Endodermal cell (in vitro differentiated cells): ENCODE data around the gene LRRC18. TPM values are rescaled to one million over a fixed set of nuclear protein-coding genes. Genes with fewer than 3 reads are reported as not detected.
A peak's percentile ranks its signal among the peaks of the same experiment; 100 is the strongest.

Experiments
- DNase-seq: peaks from one replicate; pipeline ENCODE4 v3.0.0-alpha.2; 2017
- H3K27ac ChIP-seq: 2 replicates; pipeline ENCODE4 v1.5.1; 2013; ENCODE audit warnings: mild to moderate bottlenecking, low read depth, low read length, moderate library complexity
- H3K27me3 ChIP-seq: 2 replicates; pipeline ENCODE4 v1.6.1; 2013; ENCODE audit warnings: mild to moderate bottlenecking, low read length, moderate library complexity; ENCODE audit not compliant: insufficient read depth, control insufficient read depth, poor library complexity, severe bottlenecking
- H3K36me3 ChIP-seq: 2 replicates; pipeline ENCODE4 v1.7.0; 2013; ENCODE audit warnings: mild to moderate bottlenecking, low read length, moderate library complexity; ENCODE audit not compliant: control insufficient read depth, insufficient read depth
- H3K4me1 ChIP-seq: one replicate; pipeline ENCODE4 v1.7.0; 2013; ENCODE audit warnings: low read length; ENCODE audit not compliant: control insufficient read depth, insufficient read depth
- H3K4me3 ChIP-seq: 2 replicates; pipeline ENCODE4 v1.5.1; 2013; ENCODE audit warnings: mild to moderate bottlenecking, low read length, moderate library complexity
- H3K9ac ChIP-seq: 2 replicates; pipeline ENCODE4 v1.6.1; 2013; ENCODE audit warnings: mild to moderate bottlenecking, low read length, moderate library complexity; ENCODE audit not compliant: poor library complexity, severe bottlenecking; ENCODE audit errors: extremely low read depth
- H3K9me3 ChIP-seq: 2 replicates; pipeline ENCODE4 v1.6.1; 2013; ENCODE audit warnings: mild to moderate bottlenecking, low read length, moderate library complexity; ENCODE audit not compliant: control insufficient read depth
- H3K27ac Mint-ChIP-seq: 2 replicates; pipeline ENCODE4 v1.8.0; 2020; ENCODE audit warnings: mixed read lengths
- H3K27me3 Mint-ChIP-seq: 2 replicates; pipeline ENCODE4 v1.8.0; 2021; ENCODE audit warnings: mild to moderate bottlenecking, mixed read lengths; ENCODE audit not compliant: insufficient read depth
- H3K36me3 Mint-ChIP-seq: 2 replicates; pipeline ENCODE4 v1.8.0; 2020; ENCODE audit warnings: low read depth, mixed read lengths
- H3K4me1 Mint-ChIP-seq: 2 replicates; pipeline ENCODE4 v1.8.0; 2020; ENCODE audit warnings: mixed read lengths
- H3K4me3 Mint-ChIP-seq: 2 replicates; pipeline ENCODE4 v1.8.0; 2020; ENCODE audit warnings: mild to moderate bottlenecking, moderate library complexity, mixed read lengths
- H3K9me3 Mint-ChIP-seq: 2 replicates; pipeline ENCODE4 v1.8.0; 2020; ENCODE audit warnings: mild to moderate bottlenecking, mixed read lengths
- CTCF ChIP-seq: fragments of 200-600 bp; sonication (generic); conservative IDR thresholded peaks from 2 replicates; pipeline ENCODE4 v1.5.0; 2021; ENCODE audit warnings: antibody characterized with exemption, mild to moderate bottlenecking
- WGBS, 2 experiments: methylation state at CpG; one replicate each; pipeline versions ENCODE4 v1.1.5 to v1.1.7; 2013; ENCODE audit warnings: missing lambda C conversion rate in 2 of 2, mixed read lengths in 1 of 2; ENCODE audit not compliant: insufficient coverage in 1 of 2, insufficient read length in 1 of 2; 5-methylcytosine and 5-hydroxymethylcytosine counted together
- total RNA-seq, 2 donors: library from RNA; stranded (reverse); fragmentation: NEBNext Ultra II Directional in 1 of 2; extraction: Animal tissue kit (Norgen Biotek cat#: 25700) in 1 of 2; gene quantifications; 2 replicates in 1 of 2; 3 replicates in 1 of 2; pipeline ENCODE4 v1.2.1, GENCODE V29; 2021

Gene LRRC18
- total RNA-seq, 2 donors from 2014 or later, result not detected

GRCh38 chr10:48976196-48976595 lies 36.6 kb upstream of the LRRC18 start:
- Mint-ChIP-seq H3K4me1 (peaks cover 2% of the 10 kb centered on the region), H3K27me3 (peaks cover 7% of the 10 kb centered on the region), H3K36me3 (no peaks in the 10 kb centered on the region), H3K9me3 (no peaks in the 10 kb centered on the region), H3K27ac (no peak overlapping the region), H3K4me3 (no peak overlapping the region)
- no peaks in the 10 kb centered on the region for H3K36me3 ChIP-seq
- no peak overlapping the region for H3K27ac ChIP-seq
- no peaks in the 10 kb centered on the region for H3K9me3 ChIP-seq
- peak; percentile 71 for DNase-seq
- H3K4me3 ChIP-seq, result no peak overlapping the region
- no peak overlapping the region for H3K9ac ChIP-seq
- peak; percentile 55 for TF ChIP-seq CTCF
- no peaks in the 10 kb centered on the region for H3K4me1 ChIP-seq
- H3K27me3 ChIP-seq, result no peaks in the 10 kb centered on the region

GRCh38 chr10:48974510-48975156 lies 35.0 kb upstream of the LRRC18 start:
- no peaks in the 10 kb centered on the region for H3K4me1 ChIP-seq
- H3K27me3 Mint-ChIP-seq, result peaks cover 7% of the 10 kb centered on the region
- no peak for TF ChIP-seq CTCF
- H3K4me3 ChIP-seq, result no peak overlapping the region
- no peaks in the 10 kb centered on the region for H3K9me3 Mint-ChIP-seq
- no peaks in the 10 kb centered on the region for H3K4me1 Mint-ChIP-seq
- H3K9ac ChIP-seq, result no peak overlapping the region
- H3K27me3 ChIP-seq, result no peaks in the 10 kb centered on the region
- H3K9me3 ChIP-seq, result no peaks in the 10 kb centered on the region
- no peak overlapping the region for H3K27ac Mint-ChIP-seq
- no peaks in the 10 kb centered on the region for H3K36me3 Mint-ChIP-seq
- no peak for DNase-seq
- no peak overlapping the region for H3K4me3 Mint-ChIP-seq
- no peak overlapping the region for H3K27ac ChIP-seq
- H3K36me3 ChIP-seq, result no peaks in the 10 kb centered on the region
- 83 to 97% methylated on average over 10 to 12 of the region's 12 CpGs for WGBS, 2 experiments

- H3K9ac ChIP-seq, result no peak overlapping the region
- 91 to 93% methylated on average over 5 of the region's 5 CpGs for WGBS, 2 experiments
- no peaks in the 10 kb centered on the region for H3K4me1 ChIP-seq
- H3K36me3 ChIP-seq, result no peaks in the 10 kb centered on the region
- H3K9me3 Mint-ChIP-seq, result no peaks in the 10 kb centered on the region
- H3K4me1 Mint-ChIP-seq, result no peaks in the 10 kb centered on the region
- H3K4me3 Mint-ChIP-seq, result no peak overlapping the region
- no peak overlapping the region for H3K27ac Mint-ChIP-seq
- H3K27me3 ChIP-seq, result no peaks in the 10 kb centered on the region
- no peak for DNase-seq
- no peak overlapping the region for H3K4me3 ChIP-seq
- no peak overlapping the region for H3K27ac ChIP-seq
- H3K9me3 ChIP-seq, result no peaks in the 10 kb centered on the region
- no peak for TF ChIP-seq CTCF
- H3K36me3 Mint-ChIP-seq, result no peaks in the 10 kb centered on the region
- H3K27me3 Mint-ChIP-seq, result peaks cover 7% of the 10 kb centered on the region
Measured at GRCh38 chr10:48973065-48973464, 33.4 kb upstream of the LRRC18 start.
